H1 (cell line): ENCODE measurements around the gene LRRC26.
"Not testable (repeated sequence)": the region's sequence is repeated elsewhere in the genome, so short reads cannot be mapped to it uniquely, and the experiment has no call there.

Experiments
- EZH2 ChIP-seq: fragments of 200-600 bp; sonication (generic); IDR thresholded peaks from 2 replicates; pipeline ENCODE4 v1.7.1; 2012; ENCODE audit warnings: low read depth, mild to moderate bottlenecking, moderate library complexity, low read length, inconsistent platforms; ENCODE audit not compliant: severe bottlenecking
- GTF2F1 ChIP-seq: IDR thresholded peaks from 2 replicates; pipeline ENCODE4 v1.6.1; 2012; ENCODE audit warnings: low read depth, low read length, improper control_type of control experiment, borderline replicate concordance
- KDM1A ChIP-seq: fragments of 200-600, 300-600 bp; sonication (generic); IDR thresholded peaks from 2 replicates; pipeline ENCODE4 v1.7.1; 2016; ENCODE audit warnings: mild to moderate bottlenecking, low read length, borderline replicate concordance
- POLR2A ChIP-seq, 2 experiments: IDR thresholded peaks; 1 replicate in 1 of 2; 2 replicates in 1 of 2; pipeline ENCODE4 v1.6.1; 2011; ENCODE audit warnings: low read depth in 2 of 2, low read length in 2 of 2, mild to moderate bottlenecking in 2 of 2; ENCODE audit errors: control extremely low read depth in 1 of 2
- POLR2AphosphoS5 ChIP-seq: IDR thresholded peaks from 2 replicates; pipeline ENCODE4 v1.6.1; 2011; ENCODE audit warnings: low read depth, low read length
- SIN3A ChIP-seq, 2 experiments: IDR thresholded peaks in 1 of 2; conservative IDR thresholded peaks in 1 of 2; 2 replicates each; pipeline ENCODE4 v1.6.1; 2011 to 2012; ENCODE audit warnings: low read length in 2 of 2, improper control_type of control experiment in 1 of 2, low read depth in 1 of 2, mild to moderate bottlenecking in 1 of 2
- SP1 ChIP-seq: IDR thresholded peaks from 2 replicates; pipeline ENCODE4 v1.6.1; 2011; ENCODE audit warnings: low read depth, low read length
- SRF ChIP-seq: IDR thresholded peaks from 2 replicates; pipeline ENCODE4 v1.6.1; 2011; ENCODE audit warnings: mild to moderate bottlenecking, low read depth, low read length, moderate library complexity
- TAF1 ChIP-seq: IDR thresholded peaks from 2 replicates; pipeline ENCODE4 v1.6.1; 2011; ENCODE audit warnings: mild to moderate bottlenecking, low read depth, low read length
- TCF12 ChIP-seq: IDR thresholded peaks from 2 replicates; pipeline ENCODE4 v1.6.1; 2011; ENCODE audit warnings: low read depth, mild to moderate bottlenecking, low read length
- TF ChIP-seq, protein P1 (sequence below), 3 experiments: IDR thresholded peaks; 1 replicate in 2 of 3; 2 replicates in 1 of 3; pipeline versions ENCODE4 v1.5.1 to v1.6.1; 2011; ENCODE audit warnings: low read length in 3 of 3, mild to moderate bottlenecking in 3 of 3, inconsistent platforms in 2 of 3, low read depth in 1 of 3, moderate library complexity in 1 of 3; ENCODE audit not compliant: insufficient read depth in 1 of 3; ENCODE audit errors: control extremely low read depth in 1 of 3

DNA sequence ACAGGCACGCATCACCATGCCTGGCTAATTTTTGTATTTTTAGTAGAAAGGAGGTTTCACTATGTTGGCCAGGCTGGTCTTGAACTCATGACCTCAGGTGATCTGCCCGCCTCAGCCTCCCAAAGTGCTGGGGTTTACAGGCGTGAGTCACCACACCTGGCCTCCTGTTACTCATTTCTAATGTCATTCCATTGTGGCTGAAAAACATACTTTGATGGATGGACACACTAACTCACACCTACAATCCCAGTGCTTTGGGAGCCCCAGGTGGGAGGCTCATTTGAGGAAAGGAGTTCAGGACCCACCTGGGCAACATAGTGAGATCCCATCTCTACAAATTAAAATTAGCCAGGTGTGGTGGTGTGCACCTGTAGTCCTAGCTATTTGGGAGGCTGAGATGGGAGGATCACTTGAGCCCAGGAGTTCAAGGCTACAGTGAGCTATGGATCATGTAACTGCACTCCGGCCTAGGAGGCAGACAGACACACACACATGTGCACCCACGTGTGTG lies 45.8 kb downstream of the LRRC26 start:
- not testable (repeated sequence) for TF ChIP-seq SIN3A (conservative IDR thresholded peaks at IDR 0.05 in 1 of 2, IDR thresholded peaks at IDR 0.05 in 1 of 2; ENCODE audit: low read depth in 1 of 2, low read length in 2 of 2); SRF; KDM1A; POLR2A (IDR thresholded peaks at IDR 0.05; ENCODE audit: control extremely low read depth in 1 of 2, low read depth in 2 of 2, low read length in 2 of 2); GTF2F1; POLR2AphosphoS5; TAF1; SP1; EZH2; TCF12
- TF ChIP-seq, protein P1, sequence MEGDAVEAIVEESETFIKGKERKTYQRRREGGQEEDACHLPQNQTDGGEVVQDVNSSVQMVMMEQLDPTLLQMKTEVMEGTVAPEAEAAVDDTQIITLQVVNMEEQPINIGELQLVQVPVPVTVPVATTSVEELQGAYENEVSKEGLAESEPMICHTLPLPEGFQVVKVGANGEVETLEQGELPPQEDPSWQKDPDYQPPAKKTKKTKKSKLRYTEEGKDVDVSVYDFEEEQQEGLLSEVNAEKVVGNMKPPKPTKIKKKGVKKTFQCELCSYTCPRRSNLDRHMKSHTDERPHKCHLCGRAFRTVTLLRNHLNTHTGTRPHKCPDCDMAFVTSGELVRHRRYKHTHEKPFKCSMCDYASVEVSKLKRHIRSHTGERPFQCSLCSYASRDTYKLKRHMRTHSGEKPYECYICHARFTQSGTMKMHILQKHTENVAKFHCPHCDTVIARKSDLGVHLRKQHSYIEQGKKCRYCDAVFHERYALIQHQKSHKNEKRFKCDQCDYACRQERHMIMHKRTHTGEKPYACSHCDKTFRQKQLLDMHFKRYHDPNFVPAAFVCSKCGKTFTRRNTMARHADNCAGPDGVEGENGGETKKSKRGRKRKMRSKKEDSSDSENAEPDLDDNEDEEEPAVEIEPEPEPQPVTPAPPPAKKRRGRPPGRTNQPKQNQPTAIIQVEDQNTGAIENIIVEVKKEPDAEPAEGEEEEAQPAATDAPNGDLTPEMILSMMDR (IDR thresholded peaks at IDR 0.05; ENCODE audit: control extremely low read depth in 1 of 3, insufficient read depth in 1 of 3, low read depth in 1 of 3, low read length in 3 of 3): not testable (repeated sequence)
